Rectal smooth muscle tissue (tissue), 1 donor: ENCODE measurements around the gene DLX2.
A peak's percentile ranks its signal among the peaks of the same experiment; 100 is the strongest.
"Not testable (repeated sequence)": the region's sequence is repeated elsewhere in the genome, so short reads cannot be mapped to it uniquely, and the experiment has no call there.

Experiments
- H3K27ac ChIP-seq: one replicate; pipeline ENCODE4 v1.7.0; 2013; ENCODE audit warnings: low read depth, low read length, inconsistent platforms
- H3K27me3 ChIP-seq: one replicate; pipeline ENCODE4 v1.7.0; 2013; ENCODE audit warnings: low read length; ENCODE audit not compliant: control insufficient read depth, insufficient read depth
- H3K36me3 ChIP-seq: one replicate; pipeline ENCODE4 v1.7.0; 2013; ENCODE audit warnings: low read length; ENCODE audit not compliant: control insufficient read depth, insufficient read depth
- H3K4me1 ChIP-seq: one replicate; pipeline ENCODE4 v1.7.0; 2013; ENCODE audit warnings: low read length; ENCODE audit not compliant: control insufficient read depth, insufficient read depth
- H3K4me3 ChIP-seq: one replicate; pipeline ENCODE4 v1.7.0; 2013; ENCODE audit warnings: low read length
- H3K9ac ChIP-seq: one replicate; pipeline ENCODE4 v1.7.0; 2013; ENCODE audit warnings: low read length

DLX2 gene

GRCh38 chr2:172102391-172103359 lies at the start of gene DLX2:
TSS of gene DLX2 (minus strand) at chr2:172102900. CDS start at chr2:172102538, 362 bp downstream.
- H3K27me3 ChIP-seq: peaks cover 59% of the 10 kb centered on the region
- H3K9ac ChIP-seq: no peak within 1 kb of the TSS
- no peaks in the 10 kb centered on the region for H3K4me1 ChIP-seq
- no peak within 1 kb of the TSS for H3K27ac ChIP-seq
- H3K4me3 ChIP-seq: peak within 1 kb of the TSS; percentile 69
- H3K36me3 ChIP-seq: no peaks in the 10 kb centered on the region

DNA sequence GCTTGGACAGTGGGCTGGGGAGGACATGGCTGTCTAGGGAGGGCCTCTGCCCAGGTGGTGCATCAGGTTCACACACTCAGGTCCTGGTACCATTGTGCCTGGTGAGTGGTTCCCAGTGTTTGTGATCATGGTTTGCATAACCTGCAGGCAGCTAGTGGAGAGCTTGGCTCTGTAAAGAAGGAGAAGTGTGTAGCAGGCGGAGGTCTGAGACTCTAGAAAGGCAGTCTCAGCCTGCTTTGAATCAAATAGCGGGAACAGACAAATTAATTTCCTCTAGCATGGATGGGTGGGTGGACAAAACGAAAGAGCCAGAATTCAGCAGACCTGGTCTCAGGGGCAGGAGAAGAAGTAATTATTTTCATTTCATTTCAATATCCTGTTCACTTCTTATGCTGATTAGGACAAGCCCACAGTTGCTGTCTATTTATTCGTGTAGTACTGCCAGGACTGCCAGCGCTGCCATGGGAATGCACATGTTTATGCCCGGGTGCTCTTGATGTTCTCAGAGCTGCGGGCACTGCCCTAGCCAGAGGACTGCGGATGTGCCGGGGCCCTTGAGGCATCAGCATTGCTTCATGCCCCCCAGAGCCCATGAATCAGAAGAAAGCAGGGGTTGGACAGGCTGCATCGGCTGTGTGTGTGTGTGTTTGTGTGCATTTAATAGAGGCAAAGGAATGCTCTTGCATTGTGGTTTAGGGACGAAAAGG lies 45.4 kb upstream of the DLX2 start:
- Histone ChIP-seq H3K27ac (no peak overlapping the region), H3K36me3 (no peaks in the 10 kb centered on the region), H3K27me3 (no peaks in the 10 kb centered on the region), H3K4me3 (no peak overlapping the region), H3K9ac (no peak overlapping the region), H3K4me1 (no peaks in the 10 kb centered on the region)

- Histone ChIP-seq H3K36me3 (no peaks in the 10 kb centered on the region), H3K27me3 (no peaks in the 10 kb centered on the region), H3K9ac (no peak overlapping the region), H3K4me1 (no peaks in the 10 kb centered on the region), H3K27ac (no peak overlapping the region), H3K4me3 (no peak overlapping the region)
Observed at GRCh38 chr2:172143817-172144216, 41.1 kb upstream of the DLX2 start.

DNA sequence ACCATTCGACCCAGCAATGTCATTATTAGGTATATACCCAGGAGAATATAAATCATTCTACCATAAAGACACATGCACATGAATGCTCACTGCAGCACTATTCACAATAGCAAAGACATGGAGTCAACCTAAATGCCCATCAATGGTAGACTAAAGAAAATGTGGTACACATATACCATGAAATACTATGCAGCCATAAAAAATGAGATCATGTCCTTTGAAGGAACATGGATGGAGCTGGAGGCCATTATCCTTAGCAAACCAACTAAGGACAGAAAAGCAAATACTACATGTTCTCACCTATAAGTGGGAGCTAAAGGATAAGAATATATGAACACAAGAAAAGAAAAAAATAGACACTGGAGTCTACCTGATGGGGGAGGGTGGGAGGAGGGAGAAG lies 36.0 kb upstream of the DLX2 start:
- not testable (repeated sequence) for H3K4me3 ChIP-seq, H3K36me3 ChIP-seq, H3K9ac ChIP-seq, H3K27me3 ChIP-seq, H3K27ac ChIP-seq, H3K4me1 ChIP-seq

DNA sequence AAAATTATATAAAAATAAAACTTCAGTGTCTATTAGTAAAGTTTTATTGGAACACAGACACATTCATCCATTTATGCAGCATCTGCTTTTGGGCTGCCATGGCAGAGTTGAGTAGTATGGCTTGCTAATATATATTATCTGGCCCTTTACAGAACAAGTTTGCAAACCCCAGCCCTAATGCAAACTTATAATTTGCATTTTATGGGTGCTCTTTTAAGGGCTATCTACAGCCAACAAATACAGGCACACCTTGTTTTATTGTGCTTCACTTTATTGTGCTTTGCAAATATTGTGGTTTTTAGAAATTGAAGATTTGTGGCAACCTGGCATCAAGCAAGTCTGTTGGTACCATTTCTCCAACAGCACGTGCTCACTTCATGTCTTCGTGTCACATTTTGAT lies 35.2 kb upstream of the DLX2 start:
- no peaks in the 10 kb centered on the region for H3K36me3 ChIP-seq
- H3K27ac ChIP-seq: no peak overlapping the region
- no peaks in the 10 kb centered on the region for H3K27me3 ChIP-seq
- H3K4me3 ChIP-seq: no peak overlapping the region
- H3K4me1 ChIP-seq: no peaks in the 10 kb centered on the region
- no peak overlapping the region for H3K9ac ChIP-seq

DNA sequence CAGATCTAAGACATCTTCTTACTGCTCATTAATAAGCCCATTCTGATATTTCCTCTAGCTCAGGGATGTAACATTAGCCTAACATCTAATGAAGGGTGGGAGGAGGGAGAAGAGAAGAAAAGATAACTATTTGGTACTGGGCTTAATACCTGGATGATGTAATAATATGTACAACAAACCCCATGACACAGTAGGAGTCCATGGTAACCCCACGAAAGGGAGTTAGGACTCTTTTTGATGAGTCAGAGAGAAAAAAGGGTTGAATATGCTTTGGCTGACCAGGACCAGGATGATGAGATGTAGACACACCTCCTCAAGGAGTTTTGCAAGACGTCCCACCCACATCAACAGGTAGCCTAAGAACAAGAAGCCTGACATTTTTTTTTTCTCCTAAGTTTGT lies 34.4 kb upstream of the DLX2 start:
- Histone ChIP-seq H3K4me3 (no peak overlapping the region), H3K27me3 (no peaks in the 10 kb centered on the region)

DNA sequence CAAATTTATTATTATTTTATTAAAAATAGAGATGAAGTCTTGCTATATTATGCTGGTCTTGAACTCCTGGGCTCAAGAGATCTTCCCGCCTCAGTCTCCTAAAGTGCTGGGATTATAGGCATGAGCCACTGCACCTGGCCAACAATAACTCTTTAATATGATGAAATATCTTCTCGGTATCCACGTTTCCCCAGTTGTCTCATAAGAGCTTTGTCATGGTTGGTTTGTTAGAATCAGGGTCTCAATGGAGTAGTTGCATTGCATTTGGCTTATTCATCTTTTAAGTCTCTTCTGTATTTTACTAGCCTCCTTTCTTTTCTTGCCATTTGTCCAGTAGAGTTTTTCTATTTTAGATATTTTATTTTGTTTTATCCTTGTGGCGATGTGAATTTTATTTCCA lies 32.7 kb upstream of the DLX2 start:
- Histone ChIP-seq H3K4me3 (no peak overlapping the region), H3K4me1 (no peaks in the 10 kb centered on the region), H3K27ac (no peak overlapping the region), H3K9ac (no peak overlapping the region), H3K27me3 (no peaks in the 10 kb centered on the region), H3K36me3 (no peaks in the 10 kb centered on the region)

More for the DNA sequence above, 34.4 kb upstream of the DLX2 start:
- H3K36me3 ChIP-seq: no peaks in the 10 kb centered on the region
- H3K4me1 ChIP-seq: no peaks in the 10 kb centered on the region
- H3K9ac ChIP-seq: no peak overlapping the region
- H3K27ac ChIP-seq: no peak overlapping the region

GRCh38 chr2:172134270-172134669 lies 31.6 kb upstream of the DLX2 start:
- no peaks in the 10 kb centered on the region for H3K27me3 ChIP-seq
- no peaks in the 10 kb centered on the region for H3K36me3 ChIP-seq
- no peaks in the 10 kb centered on the region for H3K4me1 ChIP-seq
- H3K27ac ChIP-seq: no peak overlapping the region
- no peak overlapping the region for H3K4me3 ChIP-seq
- H3K9ac ChIP-seq: no peak overlapping the region

GRCh38 chr2:172131713-172132555 lies 29.2 kb upstream of the DLX2 start:
- Histone ChIP-seq H3K4me3 (no peak overlapping the region), H3K9ac (no peak overlapping the region), H3K4me1 (no peaks in the 10 kb centered on the region), H3K27ac (no peak overlapping the region), H3K27me3 (no peaks in the 10 kb centered on the region), H3K36me3 (no peaks in the 10 kb centered on the region)

DNA sequence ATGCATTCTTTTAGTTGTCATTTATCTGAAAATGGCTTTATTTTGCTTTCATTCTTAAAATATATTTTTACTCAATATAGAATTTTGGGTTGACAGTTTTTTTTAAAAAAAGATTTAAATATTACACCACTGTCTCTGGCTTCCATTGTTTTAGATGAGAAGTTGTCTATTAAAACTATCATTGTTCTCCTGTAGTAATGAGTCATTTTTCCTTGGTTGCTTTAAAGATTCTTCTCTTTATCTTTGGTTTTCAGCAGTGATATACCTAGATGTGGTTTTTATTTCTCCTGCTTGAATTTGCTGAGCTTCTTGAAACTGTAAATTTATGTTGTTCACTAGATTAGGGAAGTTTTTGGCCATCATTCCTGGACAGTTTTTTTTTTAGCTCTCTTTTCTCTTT lies 26.7 kb upstream of the DLX2 start:
- Histone ChIP-seq H3K36me3 (no peaks in the 10 kb centered on the region), H3K27ac (no peak overlapping the region), H3K9ac (no peak overlapping the region), H3K4me3 (no peak overlapping the region), H3K4me1 (no peaks in the 10 kb centered on the region), H3K27me3 (no peaks in the 10 kb centered on the region)

DNA sequence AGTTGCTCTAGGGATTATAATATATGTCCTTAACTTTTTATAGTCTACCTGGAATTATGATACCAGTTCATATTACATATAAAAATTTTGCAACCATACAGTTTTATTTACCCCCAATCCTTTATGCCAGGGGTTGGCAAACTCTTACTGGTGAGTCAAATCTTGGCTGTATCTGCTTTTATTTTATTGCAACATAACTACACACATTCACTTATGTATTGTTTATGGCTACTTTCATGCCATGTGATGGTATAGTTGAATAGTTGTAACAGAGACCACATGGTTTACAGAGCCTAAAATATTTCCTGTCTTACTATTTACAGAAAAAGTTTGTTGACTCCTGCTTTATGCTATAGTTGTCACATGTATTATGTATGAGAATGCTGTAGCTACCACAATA lies 25.8 kb upstream of the DLX2 start:
- no peak overlapping the region for H3K9ac ChIP-seq
- H3K4me3 ChIP-seq: no peak overlapping the region
- H3K27me3 ChIP-seq: no peaks in the 10 kb centered on the region
- H3K4me1 ChIP-seq: no peaks in the 10 kb centered on the region
- H3K36me3 ChIP-seq: no peaks in the 10 kb centered on the region
- no peak overlapping the region for H3K27ac ChIP-seq

- Histone ChIP-seq H3K27me3 (no peaks in the 10 kb centered on the region), H3K36me3 (no peaks in the 10 kb centered on the region), H3K4me1 (no peaks in the 10 kb centered on the region), H3K4me3 (no peak overlapping the region), H3K27ac (no peak overlapping the region), H3K9ac (no peak overlapping the region)
Observed at GRCh38 chr2:172120118-172120517, 17.4 kb upstream of the DLX2 start.
